PC-9 (cell line): ENCODE data around the gene ITGA3. TPM values are rescaled to one million over a fixed set of nuclear protein-coding genes. Genes with fewer than 3 reads are reported as not detected.

Experiments used
- BruUV-seq: library from RNA; stranded (reverse); fragments of 400-500 nt; replicated peaks from 2 replicates; lab custom pipeline; 2021; lab: Mats Ljungman, UMichigan
- CTCF ChIA-PET: fragments of 300-600 bp; sonication (Branson Sonifier 250); formaldehyde crosslinking; loops from one replicate; lab custom pipeline; 2022; ENCODE audit warnings: antibody characterized with exemption; lab: Charles Lee
- POLR2A ChIA-PET: fragments of 300-600 bp; sonication (Branson Sonifier 250); formaldehyde crosslinking; loops from one replicate; lab custom pipeline; 2022; ENCODE audit warnings: antibody characterized with exemption; ENCODE audit not compliant: unreplicated experiment; lab: Charles Lee
- DNase-seq, 2 experiments: peaks; one replicate each; pipeline versions ENCODE4 v3.0.0 to v3.0.0-alpha.2; 2015 to 2022; ENCODE audit warnings: mixed read lengths in 1 of 2
- H2AFZ ChIP-seq: fragments of 200-600 bp; sonication (generic); 2 replicates; pipeline ENCODE4 v1.8.1; 2017; ENCODE audit warnings: antibody characterized with exemption
- H3F3A ChIP-seq: fragments of 200-600 bp; sonication (generic); 2 replicates; pipeline ENCODE4 v1.8.1; 2017; ENCODE audit warnings: antibody characterized with exemption, mild to moderate bottlenecking, low read depth; ENCODE audit not compliant: insufficient read depth
- H3K27ac ChIP-seq: fragments of 200-600 bp; sonication (generic); 2 replicates; pipeline ENCODE4 v1.6.1; 2016; ENCODE audit warnings: mixed run types
- H3K27me3 ChIP-seq: fragments of 200-600 bp; sonication (generic); 2 replicates; pipeline ENCODE4 v1.6.1; 2016; ENCODE audit warnings: low read depth, mixed run types; ENCODE audit not compliant: insufficient read depth
- H3K36me3 ChIP-seq: fragments of 200-600 bp; sonication (generic); 2 replicates; pipeline ENCODE4 v1.6.1; 2016; ENCODE audit warnings: low read depth, mixed run types
- H3K4me1 ChIP-seq: fragments of 200-600 bp; sonication (generic); replicated peaks from 2 replicates; pipeline ENCODE4 v1.6.1; 2016; ENCODE audit warnings: mixed run types; ENCODE audit not compliant: insufficient read depth
- H3K4me2 ChIP-seq: fragments of 200-600 bp; sonication (generic); 2 replicates; pipeline ENCODE4 v1.6.1; 2017; ENCODE audit warnings: mixed run types
- H3K4me3 ChIP-seq: fragments of 200-600 bp; sonication (generic); 2 replicates; pipeline ENCODE4 v1.6.1; 2016; ENCODE audit warnings: mixed run types
- H3K79me2 ChIP-seq: fragments of 200-600 bp; sonication (generic); 2 replicates; pipeline ENCODE4 v1.6.1; 2017; ENCODE audit warnings: low read depth, mixed run types
- H3K9me2 ChIP-seq: fragments of 200-600 bp; sonication (generic); 2 replicates; pipeline ENCODE4 v1.8.1; 2017; ENCODE audit warnings: mild to moderate bottlenecking; ENCODE audit not compliant: insufficient read depth
- H3K9me3 ChIP-seq: fragments of 200-600 bp; sonication (generic); 2 replicates; pipeline ENCODE4 v1.8.1; 2016; ENCODE audit warnings: low read depth; ENCODE audit not compliant: insufficient read depth
- H4K20me1 ChIP-seq: fragments of 200-600 bp; sonication (generic); 2 replicates; pipeline ENCODE4 v1.8.1; 2017; ENCODE audit not compliant: insufficient read depth
- EZH2 ChIP-seq: fragments of 200-600 bp; sonication (generic); IDR thresholded peaks from 2 replicates; pipeline ENCODE4 v1.8.0; 2017; ENCODE audit warnings: antibody characterized with exemption, low read depth
- intact Hi-C: fragments of 100-400 bp; cut with micrococcal nuclease; formaldehyde crosslinking; loops from one replicate; pipeline ENCODE4 v1.10.0; 2022; ENCODE audit not compliant: unreplicated experiment
- total RNA-seq: library from RNA; stranded (reverse); gene quantifications from 2 replicates; pipeline ENCODE4 v1.2.3, GENCODE V29; 2021
- TF ChIP-seq, protein P1 (sequence below): fragments of 200-600 bp; sonication (generic); conservative IDR thresholded peaks from 2 replicates; pipeline ENCODE4 v1.6.1; 2017; ENCODE audit warnings: mixed run types, antibody characterized with exemption, mild to moderate bottlenecking, moderate library complexity

The ITGA3 gene
- total RNA-seq, 1 experiment from 2014 or later, result 291 TPM

DNA sequence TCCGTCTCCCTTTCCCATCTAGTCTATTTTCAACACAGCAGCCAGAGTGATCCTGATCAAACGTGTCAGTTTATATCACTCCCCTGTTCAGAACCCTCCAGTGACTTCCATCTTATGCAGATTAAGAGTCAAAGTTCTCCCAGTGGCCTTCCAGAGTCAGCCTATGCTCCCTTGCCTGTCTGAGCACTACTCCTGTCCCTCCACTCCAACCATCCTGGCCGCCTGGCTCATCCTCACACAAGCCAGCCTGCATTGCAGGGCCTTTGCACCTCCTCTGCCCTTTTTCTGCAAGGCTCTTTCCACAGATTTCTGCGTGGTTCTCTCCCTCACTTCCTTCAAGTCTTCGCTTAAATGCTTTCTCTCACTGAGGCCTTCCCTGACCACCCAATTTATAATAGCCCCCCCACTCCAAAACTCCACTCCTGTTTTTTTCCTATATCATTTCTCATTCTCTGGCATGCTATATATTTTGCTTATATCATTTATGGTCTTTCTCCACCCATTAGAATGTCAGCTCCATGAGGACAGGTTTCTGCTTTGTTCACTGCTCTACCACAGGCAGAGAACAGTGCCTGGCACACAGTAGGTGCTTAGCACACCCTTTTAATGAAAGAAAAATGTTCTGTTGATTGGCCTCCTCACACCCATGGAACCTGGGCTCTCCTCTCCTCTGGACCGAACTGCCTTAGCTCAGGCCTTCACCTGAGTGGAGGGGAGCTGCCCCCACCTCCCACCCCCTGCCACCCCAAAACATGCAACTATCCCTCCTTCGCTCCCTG is 64.8 kb downstream of the ITGA3 start:
- Histone ChIP-seq H3K9me2 (no peaks in the 10 kb centered on the region), H3K27ac (no peak overlapping the region), H2AFZ (no peak overlapping the region), H3K4me1 (no peaks in the 10 kb centered on the region), H3K4me2 (no peak overlapping the region), H3K79me2 (no peaks in the 10 kb centered on the region), H3K27me3 (peaks cover 43% of the 10 kb centered on the region), H3K9me3 (no peaks in the 10 kb centered on the region), H4K20me1 (no peaks in the 10 kb centered on the region), H3K4me3 (no peak overlapping the region), H3K36me3 (no peaks in the 10 kb centered on the region), H3F3A (peaks cover 4% of the 10 kb centered on the region; the same call in 1 of the 2 replicates)
- POLR2A ChIA-PET, result no interaction called here
- no TSS peak for BruUV-seq
- intact Hi-C loops, result no loop called here
- DNase-seq, result no peak
- CTCF ChIA-PET, result no interaction called here
- TF ChIP-seq, protein P1, sequence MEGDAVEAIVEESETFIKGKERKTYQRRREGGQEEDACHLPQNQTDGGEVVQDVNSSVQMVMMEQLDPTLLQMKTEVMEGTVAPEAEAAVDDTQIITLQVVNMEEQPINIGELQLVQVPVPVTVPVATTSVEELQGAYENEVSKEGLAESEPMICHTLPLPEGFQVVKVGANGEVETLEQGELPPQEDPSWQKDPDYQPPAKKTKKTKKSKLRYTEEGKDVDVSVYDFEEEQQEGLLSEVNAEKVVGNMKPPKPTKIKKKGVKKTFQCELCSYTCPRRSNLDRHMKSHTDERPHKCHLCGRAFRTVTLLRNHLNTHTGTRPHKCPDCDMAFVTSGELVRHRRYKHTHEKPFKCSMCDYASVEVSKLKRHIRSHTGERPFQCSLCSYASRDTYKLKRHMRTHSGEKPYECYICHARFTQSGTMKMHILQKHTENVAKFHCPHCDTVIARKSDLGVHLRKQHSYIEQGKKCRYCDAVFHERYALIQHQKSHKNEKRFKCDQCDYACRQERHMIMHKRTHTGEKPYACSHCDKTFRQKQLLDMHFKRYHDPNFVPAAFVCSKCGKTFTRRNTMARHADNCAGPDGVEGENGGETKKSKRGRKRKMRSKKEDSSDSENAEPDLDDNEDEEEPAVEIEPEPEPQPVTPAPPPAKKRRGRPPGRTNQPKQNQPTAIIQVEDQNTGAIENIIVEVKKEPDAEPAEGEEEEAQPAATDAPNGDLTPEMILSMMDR, result no peak
- TF ChIP-seq EZH2, result no peak

DNA sequence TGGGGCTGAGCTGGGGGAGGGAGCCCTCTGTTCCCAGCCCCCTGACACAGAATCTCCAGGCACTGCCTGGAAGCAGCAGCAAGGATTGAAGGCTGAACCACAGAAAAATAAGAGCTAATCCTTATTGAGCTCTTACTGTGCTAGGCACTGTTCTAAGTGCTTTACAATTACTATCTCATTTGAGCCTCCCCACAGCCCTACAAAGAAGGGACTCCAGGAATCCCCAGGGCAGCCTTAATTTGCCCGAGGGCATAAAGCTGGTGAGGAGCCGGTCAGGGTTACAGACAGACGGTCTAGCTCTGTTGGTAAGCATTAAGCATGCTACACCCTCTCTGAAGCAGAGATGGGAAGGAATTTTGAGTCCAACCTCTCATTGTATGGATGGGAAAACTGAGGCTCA is 67.0 kb downstream of the ITGA3 start:
- POLR2A ChIA-PET, result interaction anchor here (0.5 kb wide), 2 partner anchors 324 to 419 kb away, joined by 3 read pairs; no protein-coding TSS in a partner anchor
- no peak overlapping the region for H3K4me2 ChIP-seq

GRCh38 chr17:50123649-50124349 is 67.9 kb downstream of the ITGA3 start:
- no peak overlapping the region for H2AFZ ChIP-seq
- no peak overlapping the region for H3K4me2 ChIP-seq
- peaks cover 38% of the 10 kb centered on the region for H3K27me3 ChIP-seq
- no peak overlapping the region for H3K27ac ChIP-seq
- H3K4me1 ChIP-seq, result no peaks in the 10 kb centered on the region
- H3K4me3 ChIP-seq, result no peak overlapping the region
- no peaks in the 10 kb centered on the region for H3K9me3 ChIP-seq
- ChIA-PET CTCF (no interaction called here), POLR2A (interaction anchor here (0.5 kb wide), 1 partner anchor 418 kb away, joined by 3 read pairs; no protein-coding TSS in a partner anchor)
- intact Hi-C loops, result no loop called here
- no peaks in the 10 kb centered on the region for H3K79me2 ChIP-seq
- BruUV-seq, result no TSS peak
- DNase-seq, result no peak
- TF ChIP-seq, protein P1, result no peak
- TF ChIP-seq EZH2, result no peak
- H4K20me1 ChIP-seq, result no peaks in the 10 kb centered on the region
- no peaks in the 10 kb centered on the region for H3K36me3 ChIP-seq
- H3K9me2 ChIP-seq, result no peaks in the 10 kb centered on the region
- H3F3A ChIP-seq, result no peaks in the 10 kb centered on the region; the same call in 1 of the 2 replicates

More for the DNA sequence above, 67.0 kb downstream of the ITGA3 start:
- H3K27me3 ChIP-seq, result peaks cover 38% of the 10 kb centered on the region
- no peaks in the 10 kb centered on the region for H4K20me1 ChIP-seq
- H3K79me2 ChIP-seq, result no peaks in the 10 kb centered on the region
- DNase-seq, result no peak
- H3K9me2 ChIP-seq, result no peaks in the 10 kb centered on the region
- no peak overlapping the region for H3K27ac ChIP-seq
- H3K36me3 ChIP-seq, result no peaks in the 10 kb centered on the region
- H3K9me3 ChIP-seq, result no peaks in the 10 kb centered on the region
- TF ChIP-seq, protein P1, result no peak
- no peak for TF ChIP-seq EZH2
- no peak overlapping the region for H3K4me3 ChIP-seq
- H3F3A ChIP-seq, result peaks cover 4% of the 10 kb centered on the region; the same call in 1 of the 2 replicates
- no TSS peak for BruUV-seq
- intact Hi-C loops, result no loop called here
- CTCF ChIA-PET, result interaction anchor here (0.6 to 0.7 kb wide), 2 partner anchors 12 to 170 kb away, joined by 3 read pairs; no protein-coding TSS in a partner anchor
- no peak overlapping the region for H2AFZ ChIP-seq
- no peaks in the 10 kb centered on the region for H3K4me1 ChIP-seq
